AG04450 (cell line): ENCODE data around the gene TEDC2. TPM values are rescaled to one million over a fixed set of nuclear protein-coding genes. Genes with fewer than 3 reads are reported as not detected.
A peak's percentile ranks its signal among the peaks of the same experiment; 100 is the strongest.

Experiments used
- CTCF ChIA-PET: fragments of 300-600, 350-600 bp; formaldehyde crosslinking; extraction: SDS; loops from one replicate; lab custom pipeline; 2022; ENCODE audit warnings: antibody characterized with exemption, inconsistent platforms; lab: Charles Lee
- POLR2A ChIA-PET: fragments of 350-600 bp; formaldehyde crosslinking; extraction: SDS; loops from one replicate; lab custom pipeline; 2021; ENCODE audit warnings: antibody characterized with exemption, inconsistent platforms; lab: Yijun Ruan, JAX
- DNase-seq: peaks from one replicate; pipeline ENCODE4 v3.0.0-alpha.2; 2011; ENCODE audit warnings: low read depth, low spot score
- H3K27ac ChIP-seq: one replicate; pipeline ENCODE4 v1.5.1; 2012; ENCODE audit warnings: low read depth, low read length, control low read depth
- H3K27me3 ChIP-seq: one replicate; pipeline ENCODE4 v1.6.0; 2012; ENCODE audit warnings: low read length; ENCODE audit not compliant: control insufficient read depth, insufficient read depth
- H3K4me3 ChIP-seq: 2 replicates; pipeline ENCODE4 v1.5.1; 2011; ENCODE audit warnings: mild to moderate bottlenecking, low read depth, low read length, control low read depth
- H3K9me3 ChIP-seq: 2 replicates; pipeline ENCODE4 v1.5.1; 2012; ENCODE audit warnings: low read length; ENCODE audit not compliant: control insufficient read depth, insufficient read depth
- polyA plus RNA-seq: library from polyadenylated mRNA; depleted of rRNA; stranded (reverse); fragments of >200 nt; gene quantifications from 2 replicates; pipeline ENCODE4 v1.2.3, GENCODE V29; 2011
- TF ChIP-seq, protein P1 (sequence below): IDR thresholded peaks from 2 replicates; pipeline ENCODE4 v1.5.1; 2011; ENCODE audit warnings: low read depth, low read length, control low read depth, inconsistent platforms

TEDC2 gene
- polyA plus RNA-seq, 1 experiment: 1.8 TPM

DNA sequence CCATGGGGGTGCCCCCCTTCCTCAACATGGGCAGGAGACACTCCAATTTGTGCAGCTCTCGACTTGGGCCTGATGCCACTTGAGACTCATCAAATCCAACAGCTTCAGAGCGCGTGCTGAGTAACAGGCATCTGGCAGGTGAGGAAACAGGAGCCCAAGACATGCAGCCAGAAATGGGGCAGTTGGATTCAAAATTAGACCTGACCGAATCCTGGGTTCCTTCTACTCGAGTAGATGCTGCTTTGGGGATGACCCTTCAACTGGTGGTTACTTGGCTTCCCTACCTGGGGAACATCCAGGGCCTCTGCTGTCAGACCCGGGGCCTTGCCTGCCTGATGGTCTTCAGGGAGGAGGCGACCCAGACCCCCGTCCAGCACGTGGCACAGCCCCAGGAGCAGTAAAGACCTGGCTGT, 10.7 kb downstream of the TEDC2 start:
- H3K4me3 ChIP-seq: no peak overlapping the region; the same call in 1 of the 2 replicates
- DNase-seq: no peak
- H3K27me3 ChIP-seq: no peaks in the 10 kb centered on the region
- CTCF ChIA-PET: interaction anchor here (0.7 to 1.3 kb wide), 2 partner anchors 30 to 31 kb away, joined by 3 to 5 read pairs; no protein-coding TSS in a partner anchor
- TF ChIP-seq, protein P1, sequence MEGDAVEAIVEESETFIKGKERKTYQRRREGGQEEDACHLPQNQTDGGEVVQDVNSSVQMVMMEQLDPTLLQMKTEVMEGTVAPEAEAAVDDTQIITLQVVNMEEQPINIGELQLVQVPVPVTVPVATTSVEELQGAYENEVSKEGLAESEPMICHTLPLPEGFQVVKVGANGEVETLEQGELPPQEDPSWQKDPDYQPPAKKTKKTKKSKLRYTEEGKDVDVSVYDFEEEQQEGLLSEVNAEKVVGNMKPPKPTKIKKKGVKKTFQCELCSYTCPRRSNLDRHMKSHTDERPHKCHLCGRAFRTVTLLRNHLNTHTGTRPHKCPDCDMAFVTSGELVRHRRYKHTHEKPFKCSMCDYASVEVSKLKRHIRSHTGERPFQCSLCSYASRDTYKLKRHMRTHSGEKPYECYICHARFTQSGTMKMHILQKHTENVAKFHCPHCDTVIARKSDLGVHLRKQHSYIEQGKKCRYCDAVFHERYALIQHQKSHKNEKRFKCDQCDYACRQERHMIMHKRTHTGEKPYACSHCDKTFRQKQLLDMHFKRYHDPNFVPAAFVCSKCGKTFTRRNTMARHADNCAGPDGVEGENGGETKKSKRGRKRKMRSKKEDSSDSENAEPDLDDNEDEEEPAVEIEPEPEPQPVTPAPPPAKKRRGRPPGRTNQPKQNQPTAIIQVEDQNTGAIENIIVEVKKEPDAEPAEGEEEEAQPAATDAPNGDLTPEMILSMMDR: no peak
- H3K9me3 ChIP-seq: no peaks in the 10 kb centered on the region; the same call in 1 of the 2 replicates
- POLR2A ChIA-PET: interaction anchor here (1.1 to 1.2 kb wide), 2 partner anchors 13 to 219 kb away, joined by 3 read pairs; partner anchors contain the start of gene ECI1
- no peak overlapping the region for H3K27ac ChIP-seq

DNA sequence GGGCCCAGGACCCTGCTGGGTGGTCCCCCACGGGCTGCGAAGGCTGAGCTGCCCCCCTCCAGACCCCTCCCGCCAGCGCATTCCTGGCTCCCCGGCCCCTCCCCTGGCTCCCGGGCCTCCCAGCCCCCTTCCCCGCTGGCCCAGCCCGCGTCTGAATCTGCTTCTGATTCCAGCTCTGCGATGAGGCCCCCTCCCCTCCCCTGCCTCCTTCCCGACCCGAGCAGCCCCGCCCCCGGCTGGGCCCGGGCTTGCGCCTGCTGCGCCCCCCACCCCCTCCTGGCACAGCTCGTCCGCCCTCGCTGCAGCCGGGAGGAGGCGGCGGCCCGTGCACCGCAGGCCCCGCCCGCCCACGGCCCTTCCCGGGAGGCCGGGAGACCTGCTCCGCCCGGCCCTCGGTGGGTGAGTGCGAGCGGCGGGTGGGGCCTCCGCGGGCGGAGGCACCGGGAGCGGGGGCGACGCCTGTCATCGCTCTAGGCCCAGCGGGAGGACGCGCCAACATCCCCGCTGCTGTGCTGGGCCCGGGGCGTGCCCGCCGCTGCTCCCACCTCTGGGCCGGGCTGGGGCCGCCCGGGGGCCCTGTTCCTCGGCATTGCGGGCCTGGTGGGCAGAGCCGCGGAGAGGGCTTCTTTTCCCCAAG, 11.2 kb downstream of the TEDC2 start, which contains the start of gene NTN3:
NTN3 (plus strand) TSS at position 282 of the 637 bp plus-strand sequence. CDS start 405 bp downstream, outside the sequence.
- ChIA-PET CTCF (interaction anchor here (0.7 kb wide), 1 partner anchor 30 kb away, joined by 3 read pairs; no protein-coding TSS in a partner anchor), POLR2A (interaction anchor here (0.5 to 1.2 kb wide), 3 partner anchors 168 to 220 kb away, joined by 3 to 4 read pairs (median 3); partner anchors contain the start of gene ECI1)
- TF ChIP-seq, protein P1: no peak
- Histone ChIP-seq H3K9me3 (no peaks in the 10 kb centered on the region; the same call in 1 of the 2 replicates), H3K27ac (no peak within 1 kb of the TSS), H3K4me3 (peak within 1 kb of the TSS; percentile 37; the same call in 1 of the 2 replicates), H3K27me3 (no peaks in the 10 kb centered on the region)
- DNase-seq: no peak

DNA sequence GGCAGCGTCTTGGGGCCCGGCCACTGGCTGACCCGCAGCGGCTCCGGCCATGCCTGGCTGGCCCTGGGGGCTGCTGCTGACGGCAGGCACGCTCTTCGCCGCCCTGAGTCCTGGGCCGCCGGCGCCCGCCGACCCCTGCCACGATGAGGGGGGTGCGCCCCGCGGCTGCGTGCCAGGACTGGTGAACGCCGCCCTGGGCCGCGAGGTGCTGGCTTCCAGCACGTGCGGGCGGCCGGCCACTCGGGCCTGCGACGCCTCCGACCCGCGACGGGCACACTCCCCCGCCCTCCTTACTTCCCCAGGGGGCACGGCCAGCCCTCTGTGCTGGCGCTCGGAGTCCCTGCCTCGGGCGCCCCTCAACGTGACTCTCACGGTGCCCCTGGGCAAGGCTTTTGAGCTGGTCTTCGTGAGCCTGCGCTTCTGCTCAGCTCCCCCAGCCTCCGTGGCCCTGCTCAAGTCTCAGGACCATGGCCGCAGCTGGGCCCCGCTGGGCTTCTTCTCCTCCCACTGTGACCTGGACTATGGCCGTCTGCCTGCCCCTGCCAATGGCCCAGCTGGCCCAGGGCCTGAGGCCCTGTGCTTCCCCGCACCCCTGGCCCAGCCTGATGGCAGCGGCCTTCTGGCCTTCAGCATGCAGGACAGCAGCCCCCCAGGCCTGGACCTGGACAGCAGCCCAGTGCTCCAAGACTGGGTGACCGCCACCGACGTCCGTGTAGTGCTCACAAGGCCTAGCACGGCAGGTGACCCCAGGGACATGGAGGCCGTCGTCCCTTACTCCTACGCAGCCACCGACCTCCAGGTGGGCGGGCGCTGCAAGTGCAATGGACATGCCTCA, 12.0 kb downstream of the TEDC2 start:
- Histone ChIP-seq H3K27me3 (no peaks in the 10 kb centered on the region), H3K4me3 (peak overlapping the region; percentile 37; the same call in 1 of the 2 replicates), H3K27ac (no peak overlapping the region), H3K9me3 (no peaks in the 10 kb centered on the region; the same call in 1 of the 2 replicates)
- DNase-seq: no peak
- ChIA-PET POLR2A (interaction anchor here (0.5 to 0.7 kb wide), 2 partner anchors 169 to 182 kb away, joined by 3 to 4 read pairs; no protein-coding TSS in a partner anchor), CTCF (no interaction called here)
- TF ChIP-seq, protein P1: no peak

DNA sequence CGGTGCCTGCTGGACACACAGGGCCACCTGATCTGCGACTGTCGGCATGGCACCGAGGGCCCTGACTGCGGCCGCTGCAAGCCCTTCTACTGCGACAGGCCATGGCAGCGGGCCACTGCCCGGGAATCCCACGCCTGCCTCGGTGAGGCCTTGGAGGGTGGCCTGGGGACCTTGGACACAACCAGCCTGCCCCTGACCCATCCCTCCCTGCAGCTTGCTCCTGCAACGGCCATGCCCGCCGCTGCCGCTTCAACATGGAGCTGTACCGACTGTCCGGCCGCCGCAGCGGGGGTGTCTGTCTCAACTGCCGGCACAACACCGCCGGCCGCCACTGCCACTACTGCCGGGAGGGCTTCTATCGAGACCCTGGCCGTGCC, 12.6 kb downstream of the TEDC2 start:
- ChIA-PET POLR2A (no interaction called here), CTCF (no interaction called here)
- Histone ChIP-seq H3K4me3 (no peak overlapping the region), H3K27ac (no peak overlapping the region), H3K27me3 (no peaks in the 10 kb centered on the region), H3K9me3 (no peaks in the 10 kb centered on the region; the same call in 1 of the 2 replicates)
- TF ChIP-seq, protein P1: no peak
- DNase-seq: no peak
